GM12801 (cell line): ENCODE data around the gene ADIPOR1.

ENCODE experiments used
- TF ChIP-seq, protein P1 (sequence below): IDR thresholded peaks from one replicate; pipeline ENCODE4 v1.5.1; 2011; ENCODE audit warnings: control low read depth; ENCODE audit not compliant: insufficient read length; ENCODE audit errors: extremely low read depth

The ADIPOR1 gene

DNA sequence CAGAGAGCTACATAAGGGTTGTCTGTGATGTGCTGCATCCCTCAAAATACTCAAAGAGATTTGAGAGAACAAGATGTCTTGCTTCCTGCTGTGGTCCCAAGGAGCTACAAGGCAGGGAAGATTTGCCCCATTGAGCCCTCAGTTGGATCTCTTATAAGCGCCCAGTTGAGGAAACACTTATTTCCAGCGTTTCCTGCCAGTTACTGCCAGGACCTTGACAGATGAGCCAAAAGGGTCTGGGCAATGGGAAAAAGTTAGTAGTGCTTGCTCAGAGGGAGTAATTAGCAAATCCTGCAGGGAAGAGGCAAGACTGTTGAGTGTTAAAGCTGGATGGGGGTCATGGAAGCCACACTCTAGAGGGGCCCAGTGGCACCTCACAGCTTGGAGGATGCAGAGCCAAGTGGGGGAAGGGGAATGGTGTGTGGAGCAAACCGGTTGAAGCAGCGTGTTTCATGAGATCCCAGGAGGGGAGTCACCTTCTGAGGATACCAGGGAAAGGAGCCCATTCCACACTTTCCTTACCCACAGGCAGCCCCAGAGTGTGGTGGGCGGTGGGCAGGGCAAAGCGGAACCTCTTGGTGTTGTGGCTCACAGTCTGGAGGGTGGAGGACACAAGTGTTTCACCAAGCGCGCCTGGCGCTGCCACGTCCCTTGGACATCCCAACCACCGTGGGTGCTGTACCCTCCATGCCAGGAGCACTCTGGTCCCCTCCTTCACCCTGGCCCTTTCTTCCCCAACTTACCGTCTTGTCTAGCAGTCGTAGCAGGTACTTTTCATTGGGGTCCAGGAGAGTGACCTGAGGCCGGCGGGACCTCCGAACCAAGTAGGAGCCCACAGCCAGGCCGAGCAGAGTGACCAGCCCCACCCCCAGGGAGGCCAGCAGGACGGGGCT lies 8.1 kb upstream of the ADIPOR1 start:
- TF ChIP-seq, protein P1, sequence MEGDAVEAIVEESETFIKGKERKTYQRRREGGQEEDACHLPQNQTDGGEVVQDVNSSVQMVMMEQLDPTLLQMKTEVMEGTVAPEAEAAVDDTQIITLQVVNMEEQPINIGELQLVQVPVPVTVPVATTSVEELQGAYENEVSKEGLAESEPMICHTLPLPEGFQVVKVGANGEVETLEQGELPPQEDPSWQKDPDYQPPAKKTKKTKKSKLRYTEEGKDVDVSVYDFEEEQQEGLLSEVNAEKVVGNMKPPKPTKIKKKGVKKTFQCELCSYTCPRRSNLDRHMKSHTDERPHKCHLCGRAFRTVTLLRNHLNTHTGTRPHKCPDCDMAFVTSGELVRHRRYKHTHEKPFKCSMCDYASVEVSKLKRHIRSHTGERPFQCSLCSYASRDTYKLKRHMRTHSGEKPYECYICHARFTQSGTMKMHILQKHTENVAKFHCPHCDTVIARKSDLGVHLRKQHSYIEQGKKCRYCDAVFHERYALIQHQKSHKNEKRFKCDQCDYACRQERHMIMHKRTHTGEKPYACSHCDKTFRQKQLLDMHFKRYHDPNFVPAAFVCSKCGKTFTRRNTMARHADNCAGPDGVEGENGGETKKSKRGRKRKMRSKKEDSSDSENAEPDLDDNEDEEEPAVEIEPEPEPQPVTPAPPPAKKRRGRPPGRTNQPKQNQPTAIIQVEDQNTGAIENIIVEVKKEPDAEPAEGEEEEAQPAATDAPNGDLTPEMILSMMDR, result no peak

DNA sequence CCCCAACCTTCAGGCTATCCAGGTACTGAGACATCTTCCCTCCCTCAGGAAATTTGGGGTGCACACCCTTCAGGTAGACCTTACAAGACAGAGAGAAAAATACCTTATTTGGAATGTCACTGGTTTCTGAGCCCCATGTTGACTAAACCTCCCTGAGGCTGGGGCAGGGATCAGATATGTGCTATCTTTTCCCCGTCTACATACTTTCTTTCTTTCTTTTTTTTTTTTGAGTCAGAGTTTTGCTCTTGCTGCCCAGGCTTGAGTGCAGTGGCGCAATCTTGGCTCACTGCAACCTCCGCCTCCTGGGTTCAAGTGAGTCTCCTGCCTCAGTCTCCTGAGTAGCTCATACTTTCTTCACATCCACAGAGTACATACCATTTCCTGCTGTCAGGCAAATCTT lies 7.3 kb upstream of the ADIPOR1 start:
- TF ChIP-seq, protein P1, result no peak

DNA sequence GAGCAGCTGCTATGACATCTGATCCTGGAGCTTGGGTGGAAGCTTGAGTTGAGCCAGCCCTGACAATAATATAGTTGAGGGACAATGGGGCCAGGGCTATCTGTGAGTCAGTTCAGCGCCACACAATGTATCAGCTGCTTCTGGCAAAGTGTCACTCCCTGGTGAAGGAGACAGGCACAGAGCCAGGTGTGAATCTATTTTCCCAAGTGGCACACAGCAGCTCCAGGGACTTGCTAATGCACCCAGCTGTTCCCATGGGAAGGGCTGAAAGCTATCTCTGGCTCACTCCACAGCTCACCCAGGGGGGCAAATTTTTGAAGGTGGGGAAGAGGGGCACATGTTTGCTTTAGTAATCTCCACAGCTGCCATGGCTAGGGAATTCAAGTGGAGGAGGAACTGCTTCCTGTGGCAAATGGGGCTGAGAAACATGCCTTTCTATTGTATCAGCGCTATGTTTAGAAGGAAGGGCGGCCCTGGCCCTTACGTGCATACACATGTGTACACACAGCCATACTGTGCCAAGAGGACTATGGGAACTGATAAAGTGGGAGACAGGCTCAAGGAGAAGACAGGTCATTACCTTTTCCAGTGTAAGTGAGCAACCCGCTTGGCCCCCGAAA lies 6.8 kb upstream of the ADIPOR1 start:
- TF ChIP-seq, protein P1, result no peak

DNA sequence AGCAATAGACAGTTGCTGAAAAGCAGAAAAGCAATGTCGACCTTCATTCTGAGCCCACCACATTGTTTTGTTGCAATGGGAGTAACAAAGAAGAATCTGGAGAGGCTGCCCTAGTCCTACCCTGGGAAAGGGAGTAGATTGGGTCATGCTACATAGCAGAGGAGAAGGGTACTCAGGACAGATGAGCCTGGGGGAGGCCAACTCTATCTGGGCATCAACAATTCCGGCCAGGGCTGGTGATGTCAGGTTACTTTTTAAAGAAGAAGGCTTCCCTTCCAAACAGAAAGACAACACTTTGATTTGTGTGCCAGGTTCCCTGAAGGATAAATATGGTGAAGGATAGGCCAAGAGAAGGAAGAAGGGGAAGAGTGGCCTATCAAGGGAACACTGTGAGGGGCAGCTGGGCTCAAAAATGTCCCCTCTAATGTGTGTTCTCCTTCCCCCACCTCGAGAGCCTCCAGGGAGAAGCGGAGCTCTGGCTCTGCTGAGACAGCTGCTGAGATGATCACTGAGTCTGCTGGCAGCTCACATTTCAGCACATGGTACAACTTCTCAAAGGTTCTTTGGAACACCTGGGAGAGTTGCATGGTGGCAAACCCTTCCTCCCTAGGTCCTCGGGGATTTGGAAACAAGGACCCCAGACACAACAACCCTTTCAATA lies 3.2 kb upstream of the ADIPOR1 start:
- TF ChIP-seq, protein P1, result no peak

DNA sequence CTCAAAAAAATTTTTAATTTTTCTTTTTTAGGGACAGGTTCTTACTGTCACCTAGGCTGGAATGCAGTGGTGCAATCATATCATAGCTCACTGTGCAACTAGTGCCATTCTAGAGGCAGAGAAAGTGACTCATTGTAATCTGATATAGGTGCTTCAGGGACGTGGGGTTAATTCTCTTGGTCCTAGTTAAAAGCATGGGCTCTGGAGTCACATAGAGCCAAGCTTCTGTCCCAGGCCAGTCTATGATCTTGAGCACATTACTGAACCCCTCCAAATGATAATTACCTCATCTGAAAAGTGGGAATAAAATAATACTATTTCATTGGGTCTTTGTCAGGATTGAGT lies 1.1 kb upstream of the ADIPOR1 start:
- TF ChIP-seq, protein P1, result no peak

DNA sequence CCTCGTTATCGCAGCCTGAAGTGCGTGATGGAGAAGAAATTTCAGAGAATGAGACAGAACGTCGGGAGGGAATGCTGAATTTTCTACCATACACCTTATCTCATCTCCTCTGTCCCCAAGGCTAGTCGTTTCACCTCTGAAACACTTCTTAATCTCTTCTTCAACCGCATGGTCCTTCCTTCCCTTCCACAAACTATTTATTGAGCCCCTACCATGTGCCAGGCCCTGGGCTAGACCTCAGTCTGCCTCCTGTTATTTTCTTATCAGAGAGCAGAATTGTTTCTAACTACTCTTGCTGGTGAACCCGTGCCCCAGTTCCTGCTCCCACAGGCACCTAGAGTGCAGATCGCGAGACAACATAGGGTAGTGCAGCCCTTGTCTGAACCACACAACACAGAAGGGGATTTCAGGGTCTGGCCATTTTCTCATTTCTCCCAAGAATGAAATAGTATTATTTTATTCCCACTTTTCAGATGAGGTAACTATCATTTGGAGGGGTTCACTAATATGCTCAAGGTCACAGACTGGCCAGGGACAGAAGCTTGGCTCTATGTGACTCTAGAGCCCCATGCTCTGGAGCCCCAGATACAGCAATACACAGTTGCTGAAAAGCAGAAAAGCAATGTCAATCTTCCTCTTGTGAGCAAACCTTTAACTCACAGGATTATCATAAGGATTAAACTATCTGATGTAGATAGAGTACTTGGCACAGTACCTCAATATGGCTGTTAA lies 598 bp upstream of the ADIPOR1 start:
- TF ChIP-seq, protein P1, result no peak

DNA sequence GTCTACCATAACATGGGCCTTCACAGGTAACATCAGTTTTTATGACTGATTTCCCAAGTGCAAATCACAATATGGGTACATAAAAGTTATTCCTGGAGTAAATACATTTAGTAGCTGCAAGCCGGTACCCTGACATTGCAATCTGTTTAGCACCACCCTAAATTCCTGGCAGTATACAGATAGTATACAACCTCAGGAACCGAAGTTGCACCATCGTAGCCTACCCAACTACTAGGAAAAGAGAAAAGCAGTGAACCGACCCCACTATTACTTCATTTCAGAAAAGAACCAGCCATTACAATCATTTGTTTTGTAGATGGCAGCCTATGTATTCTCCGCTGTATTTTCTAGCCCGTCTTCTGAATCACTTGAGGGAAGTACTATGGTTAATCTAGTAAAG lies 1.1 kb downstream of the ADIPOR1 start:
- TF ChIP-seq, protein P1, result no peak
